Astrocyte (in vitro differentiated cells and primary cell): ENCODE measurements around the gene NOXO1. TPM values are rescaled to one million over a fixed set of nuclear protein-coding genes. Genes with fewer than 3 reads are reported as not detected.

Experiments used
- DNase-seq: peaks from one replicate; pipeline ENCODE4 v3.0.0-alpha.2; 2010; ENCODE audit warnings: low read depth
- FAIRE-seq: peaks from 2 replicates; lab custom pipeline; 2011; peaks lifted over from hg19 to GRCh38; lab: Jason Lieb, UNC
- H2AFZ ChIP-seq: 2 replicates; pipeline ENCODE4 v1.6.0; 2012; ENCODE audit warnings: low read depth, low read length, inconsistent platforms
- H3K27ac ChIP-seq: 2 replicates; pipeline ENCODE4 v1.5.1; 2011; ENCODE audit warnings: low read depth, low read length, inconsistent platforms
- H3K27me3 ChIP-seq: 2 replicates; pipeline ENCODE4 v1.6.0; 2011; ENCODE audit warnings: low read length, inconsistent platforms; ENCODE audit not compliant: insufficient read depth
- H3K36me3 ChIP-seq: 2 replicates; pipeline ENCODE4 v1.5.1; 2011; ENCODE audit warnings: low read length, inconsistent platforms; ENCODE audit not compliant: insufficient read depth
- H3K4me1 ChIP-seq: 2 replicates; pipeline ENCODE4 v1.5.1; 2011; ENCODE audit warnings: low read length, inconsistent platforms; ENCODE audit not compliant: insufficient read depth
- H3K4me2 ChIP-seq: 2 replicates; pipeline ENCODE4 v1.6.0; 2012; ENCODE audit warnings: low read length, inconsistent platforms
- H3K4me3 ChIP-seq: 2 replicates; pipeline ENCODE4 v1.5.1; 2011; ENCODE audit warnings: low read depth, mild to moderate bottlenecking, low read length, inconsistent platforms; ENCODE audit not compliant: insufficient read depth
- H3K79me2 ChIP-seq: 2 replicates; pipeline ENCODE4 v1.6.0; 2012; ENCODE audit warnings: mild to moderate bottlenecking, low read length, inconsistent platforms; ENCODE audit not compliant: insufficient read depth
- H3K9ac ChIP-seq: 2 replicates; pipeline ENCODE4 v1.6.0; 2012; ENCODE audit warnings: mild to moderate bottlenecking, low read length, inconsistent platforms
- H3K9me3 ChIP-seq: 2 replicates; pipeline ENCODE4 v1.5.1; 2012; ENCODE audit warnings: low read depth, mild to moderate bottlenecking, low read length, inconsistent platforms; ENCODE audit not compliant: insufficient read depth
- H4K20me1 ChIP-seq: 2 replicates; pipeline ENCODE4 v1.6.0; 2012; ENCODE audit warnings: low read length, inconsistent platforms; ENCODE audit not compliant: insufficient read depth
- H3K27ac Mint-ChIP-seq: one replicate; pipeline ENCODE4 v1.8.0; 2021; ENCODE audit warnings: mild to moderate bottlenecking, mixed read lengths; ENCODE audit not compliant: unreplicated experiment
- H3K27me3 Mint-ChIP-seq: one replicate; pipeline ENCODE4 v1.8.0; 2021; ENCODE audit warnings: low read depth, mixed read lengths; ENCODE audit not compliant: unreplicated experiment
- H3K36me3 Mint-ChIP-seq: one replicate; pipeline ENCODE4 v1.8.0; 2021; ENCODE audit warnings: low read depth, mixed read lengths; ENCODE audit not compliant: unreplicated experiment
- H3K4me1 Mint-ChIP-seq: one replicate; pipeline ENCODE4 v1.8.0; 2021; ENCODE audit warnings: low read depth, mixed read lengths; ENCODE audit not compliant: unreplicated experiment
- H3K4me3 Mint-ChIP-seq: one replicate; pipeline ENCODE4 v1.8.0; 2021; ENCODE audit warnings: mild to moderate bottlenecking, moderate library complexity, mixed read lengths; ENCODE audit not compliant: unreplicated experiment
- H3K9me3 Mint-ChIP-seq: one replicate; pipeline ENCODE4 v1.8.0; 2021; ENCODE audit warnings: mild to moderate bottlenecking, mixed read lengths; ENCODE audit not compliant: unreplicated experiment
- CTCF ChIP-seq: IDR thresholded peaks from 2 replicates; pipeline ENCODE4 v1.5.1; 2011; ENCODE audit warnings: low read depth, mild to moderate bottlenecking, inconsistent platforms, low read length, moderate library complexity; ENCODE audit not compliant: insufficient read depth
- EZH2 ChIP-seq: IDR thresholded peaks from 2 replicates; pipeline ENCODE4 v1.6.1; 2012; ENCODE audit warnings: mild to moderate bottlenecking, low read length, inconsistent platforms; ENCODE audit not compliant: insufficient read depth
- total RNA-seq: library from RNA; stranded (reverse); gene quantifications from 2 replicates; pipeline ENCODE4 v1.2.1, GENCODE V29; 2021

Gene NOXO1
- total RNA-seq, 1 donor from 2014 or later: 0.89 TPM

GRCh38 chr16:2023092-2024031, 42.1 kb upstream of the NOXO1 start:
- FAIRE-seq (no peak), DNase-seq (peak; percentile 47)
- peaks cover 10% of the 10 kb centered on the region for H4K20me1 ChIP-seq
- H3K4me3 ChIP-seq: peak overlapping the region; percentile 32
- Mint-ChIP-seq H3K27me3 (peaks cover 17% of the 10 kb centered on the region), H3K36me3 (no peaks in the 10 kb centered on the region), H3K4me3 (peak overlapping the region; percentile 71), H3K4me1 (peaks cover 6% of the 10 kb centered on the region), H3K27ac (peak overlapping the region; percentile 78), H3K9me3 (no peaks in the 10 kb centered on the region)
- H3K9me3 ChIP-seq: no peaks in the 10 kb centered on the region
- no peaks in the 10 kb centered on the region for H3K36me3 ChIP-seq
- TF ChIP-seq EZH2 (no peak), CTCF (peak; percentile 77)
- H3K4me1 ChIP-seq: peaks cover 22% of the 10 kb centered on the region
- H3K27me3 ChIP-seq: no peaks in the 10 kb centered on the region
- H3K79me2 ChIP-seq: peaks cover 11% of the 10 kb centered on the region
- H3K27ac ChIP-seq: no peak overlapping the region
- peak overlapping the region; percentile 94 for H3K4me2 ChIP-seq
- peak overlapping the region; percentile 66 for H3K9ac ChIP-seq
- peak overlapping the region; percentile 96 for H2AFZ ChIP-seq

GRCh38 chr16:2022723-2023091, 41.4 kb upstream of the NOXO1 start:
- Histone ChIP-seq H3K79me2 (peaks cover 5% of the 10 kb centered on the region), H4K20me1 (peaks cover 3% of the 10 kb centered on the region), H3K4me2 (peak overlapping the region; percentile 94), H3K4me3 (peak overlapping the region; percentile 32), H3K27me3 (no peaks in the 10 kb centered on the region), H3K9ac (peak overlapping the region; percentile 66), H2AFZ (peak overlapping the region; percentile 96), H3K27ac (no peak overlapping the region), H3K36me3 (no peaks in the 10 kb centered on the region), H3K9me3 (no peaks in the 10 kb centered on the region), H3K4me1 (peaks cover 20% of the 10 kb centered on the region)
- DNase-seq (peak; percentile 47), FAIRE-seq (no peak)
- H3K27me3 Mint-ChIP-seq: peaks cover 18% of the 10 kb centered on the region
- no peaks in the 10 kb centered on the region for H3K9me3 Mint-ChIP-seq
- no peak for TF ChIP-seq EZH2
- no peak for TF ChIP-seq CTCF
- H3K27ac Mint-ChIP-seq: peak overlapping the region; percentile 78
- H3K36me3 Mint-ChIP-seq: no peaks in the 10 kb centered on the region
- H3K4me1 Mint-ChIP-seq: peaks cover 1% of the 10 kb centered on the region
- peak overlapping the region; percentile 71 for H3K4me3 Mint-ChIP-seq
